SK-N-MC (cell line): Measurements from ENCODE around the gene GNAQ.

Source experiments
- EZH2 ChIP-seq: fragments of 200-600 bp; sonication (generic); IDR thresholded peaks from one replicate; pipeline ENCODE4 v1.6.1; 2017; ENCODE audit warnings: antibody characterized with exemption
- FOXP2 ChIP-seq: optimal IDR thresholded peaks from 2 replicates; pipeline ENCODE3; 2011; ENCODE audit warnings: mild to moderate bottlenecking, moderate library complexity; ENCODE audit not compliant: insufficient read depth; ENCODE audit errors: extremely low read length, control extremely low read depth
- POLR2AphosphoS5 ChIP-seq: IDR thresholded peaks from 2 replicates; pipeline ENCODE4 v1.6.1; 2012; ENCODE audit warnings: mild to moderate bottlenecking, low read depth, low read length, borderline replicate concordance

- TF ChIP-seq EZH2 (no peak), POLR2AphosphoS5 (no peak), FOXP2 (no peak)
These were observed 146.4 kb downstream of the GNAQ start for GRCh38 chr9:77885104-77885672.
